HL-60 (cell line): Measurements from ENCODE around the gene LRRC8D.
A peak's percentile ranks its signal among the peaks of the same experiment; 100 is the strongest.

Source experiments
- DNase-seq, 2 experiments: peaks; one replicate each; pipeline ENCODE4 v3.0.0-alpha.2; 2010 to 2020; ENCODE audit warnings: low read depth in 1 of 2, low spot score in 1 of 2
- H3K27ac ChIP-seq: fragments of 250-450 bp; sonication (Bioruptor Pico); replicated peaks from 2 replicates; pipeline ENCODE4 v1.5.1; 2020; ENCODE audit warnings: mild to moderate bottlenecking, moderate library complexity
- H3K27me3 ChIP-seq: fragments of 250-450 bp; sonication (Bioruptor Pico); 2 replicates; pipeline ENCODE4 v1.5.1; 2021; ENCODE audit warnings: mild to moderate bottlenecking, moderate library complexity; ENCODE audit not compliant: insufficient read depth, poor library complexity, severe bottlenecking
- H3K4me3 ChIP-seq: replicated peaks from 2 replicates; pipeline ENCODE4 v1.5.1; 2011; ENCODE audit warnings: mild to moderate bottlenecking, control low read depth, low read length; ENCODE audit not compliant: insufficient read depth
- GABPA ChIP-seq: IDR thresholded peaks from 2 replicates; pipeline ENCODE4 v1.6.1; 2012; ENCODE audit warnings: low read depth
- POLR2AphosphoS5 ChIP-seq: IDR thresholded peaks from 2 replicates; pipeline ENCODE4 v1.6.1; 2012; ENCODE audit warnings: low read depth
- SPI1 ChIP-seq: IDR thresholded peaks from 2 replicates; pipeline ENCODE4 v1.6.1; 2012; ENCODE audit warnings: low read depth, mild to moderate bottlenecking, borderline replicate concordance
- TF ChIP-seq, protein P1 (sequence below): IDR thresholded peaks from one replicate; pipeline ENCODE4 v1.5.1; 2011; ENCODE audit warnings: low read length, control low read depth, inconsistent platforms; ENCODE audit not compliant: insufficient read depth
- TF ChIP-seq, protein P2 (sequence below): IDR thresholded peaks from 2 replicates; pipeline ENCODE4 v1.6.1; 2012; ENCODE audit warnings: low read depth; ENCODE audit not compliant: insufficient replicate concordance

LRRC8D gene

DNA sequence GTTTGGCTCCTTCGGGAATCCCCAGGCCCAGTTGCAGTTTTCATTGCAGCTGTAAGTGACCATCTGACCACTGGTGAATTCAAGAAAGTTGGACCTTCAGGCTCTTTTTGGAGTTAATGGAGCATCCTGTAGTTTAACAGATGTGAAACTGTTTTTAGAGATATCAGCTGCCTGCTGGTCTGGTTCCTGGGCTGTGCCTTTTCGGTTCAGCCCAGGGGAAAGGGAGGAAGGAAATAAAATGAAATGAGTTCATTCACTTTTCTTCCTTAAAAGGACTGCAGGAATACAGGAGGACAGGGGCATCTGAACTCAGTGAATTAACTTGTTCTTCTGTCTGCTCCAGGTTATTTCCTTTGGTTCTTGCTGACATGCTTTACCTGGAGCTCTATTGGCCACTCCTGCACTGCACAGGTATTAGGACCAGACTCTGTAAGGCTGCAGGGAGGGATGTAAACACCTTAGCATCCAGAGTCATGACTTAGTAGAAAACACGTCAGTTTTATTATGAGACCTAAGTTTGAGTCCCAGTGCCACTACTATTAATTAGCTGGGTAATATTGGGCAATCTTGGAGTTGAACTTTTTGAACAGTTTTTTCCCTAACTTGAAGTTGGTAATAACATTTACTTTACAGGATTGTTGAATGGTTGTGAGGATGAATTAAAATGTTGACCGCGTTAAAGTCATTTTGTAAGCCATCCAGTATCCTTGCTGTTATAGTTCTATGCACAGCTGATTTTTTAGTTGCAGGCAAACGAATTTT is 83.6 kb downstream of the LRRC8D start:
- H3K27ac ChIP-seq: no peak overlapping the region; the same call in 1 of the 2 replicates
- no peak overlapping the region for H3K4me3 ChIP-seq
- TF ChIP-seq, protein P1, sequence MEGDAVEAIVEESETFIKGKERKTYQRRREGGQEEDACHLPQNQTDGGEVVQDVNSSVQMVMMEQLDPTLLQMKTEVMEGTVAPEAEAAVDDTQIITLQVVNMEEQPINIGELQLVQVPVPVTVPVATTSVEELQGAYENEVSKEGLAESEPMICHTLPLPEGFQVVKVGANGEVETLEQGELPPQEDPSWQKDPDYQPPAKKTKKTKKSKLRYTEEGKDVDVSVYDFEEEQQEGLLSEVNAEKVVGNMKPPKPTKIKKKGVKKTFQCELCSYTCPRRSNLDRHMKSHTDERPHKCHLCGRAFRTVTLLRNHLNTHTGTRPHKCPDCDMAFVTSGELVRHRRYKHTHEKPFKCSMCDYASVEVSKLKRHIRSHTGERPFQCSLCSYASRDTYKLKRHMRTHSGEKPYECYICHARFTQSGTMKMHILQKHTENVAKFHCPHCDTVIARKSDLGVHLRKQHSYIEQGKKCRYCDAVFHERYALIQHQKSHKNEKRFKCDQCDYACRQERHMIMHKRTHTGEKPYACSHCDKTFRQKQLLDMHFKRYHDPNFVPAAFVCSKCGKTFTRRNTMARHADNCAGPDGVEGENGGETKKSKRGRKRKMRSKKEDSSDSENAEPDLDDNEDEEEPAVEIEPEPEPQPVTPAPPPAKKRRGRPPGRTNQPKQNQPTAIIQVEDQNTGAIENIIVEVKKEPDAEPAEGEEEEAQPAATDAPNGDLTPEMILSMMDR: no peak
- TF ChIP-seq GABPA: no peak
- no peak for TF ChIP-seq POLR2AphosphoS5
- no peak for TF ChIP-seq SPI1
- TF ChIP-seq, protein P2, sequence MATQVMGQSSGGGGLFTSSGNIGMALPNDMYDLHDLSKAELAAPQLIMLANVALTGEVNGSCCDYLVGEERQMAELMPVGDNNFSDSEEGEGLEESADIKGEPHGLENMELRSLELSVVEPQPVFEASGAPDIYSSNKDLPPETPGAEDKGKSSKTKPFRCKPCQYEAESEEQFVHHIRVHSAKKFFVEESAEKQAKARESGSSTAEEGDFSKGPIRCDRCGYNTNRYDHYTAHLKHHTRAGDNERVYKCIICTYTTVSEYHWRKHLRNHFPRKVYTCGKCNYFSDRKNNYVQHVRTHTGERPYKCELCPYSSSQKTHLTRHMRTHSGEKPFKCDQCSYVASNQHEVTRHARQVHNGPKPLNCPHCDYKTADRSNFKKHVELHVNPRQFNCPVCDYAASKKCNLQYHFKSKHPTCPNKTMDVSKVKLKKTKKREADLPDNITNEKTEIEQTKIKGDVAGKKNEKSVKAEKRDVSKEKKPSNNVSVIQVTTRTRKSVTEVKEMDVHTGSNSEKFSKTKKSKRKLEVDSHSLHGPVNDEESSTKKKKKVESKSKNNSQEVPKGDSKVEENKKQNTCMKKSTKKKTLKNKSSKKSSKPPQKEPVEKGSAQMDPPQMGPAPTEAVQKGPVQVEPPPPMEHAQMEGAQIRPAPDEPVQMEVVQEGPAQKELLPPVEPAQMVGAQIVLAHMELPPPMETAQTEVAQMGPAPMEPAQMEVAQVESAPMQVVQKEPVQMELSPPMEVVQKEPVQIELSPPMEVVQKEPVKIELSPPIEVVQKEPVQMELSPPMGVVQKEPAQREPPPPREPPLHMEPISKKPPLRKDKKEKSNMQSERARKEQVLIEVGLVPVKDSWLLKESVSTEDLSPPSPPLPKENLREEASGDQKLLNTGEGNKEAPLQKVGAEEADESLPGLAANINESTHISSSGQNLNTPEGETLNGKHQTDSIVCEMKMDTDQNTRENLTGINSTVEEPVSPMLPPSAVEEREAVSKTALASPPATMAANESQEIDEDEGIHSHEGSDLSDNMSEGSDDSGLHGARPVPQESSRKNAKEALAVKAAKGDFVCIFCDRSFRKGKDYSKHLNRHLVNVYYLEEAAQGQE: no peak
- DNase-seq: no peak
- H3K27me3 ChIP-seq: no peaks in the 10 kb centered on the region

DNA sequence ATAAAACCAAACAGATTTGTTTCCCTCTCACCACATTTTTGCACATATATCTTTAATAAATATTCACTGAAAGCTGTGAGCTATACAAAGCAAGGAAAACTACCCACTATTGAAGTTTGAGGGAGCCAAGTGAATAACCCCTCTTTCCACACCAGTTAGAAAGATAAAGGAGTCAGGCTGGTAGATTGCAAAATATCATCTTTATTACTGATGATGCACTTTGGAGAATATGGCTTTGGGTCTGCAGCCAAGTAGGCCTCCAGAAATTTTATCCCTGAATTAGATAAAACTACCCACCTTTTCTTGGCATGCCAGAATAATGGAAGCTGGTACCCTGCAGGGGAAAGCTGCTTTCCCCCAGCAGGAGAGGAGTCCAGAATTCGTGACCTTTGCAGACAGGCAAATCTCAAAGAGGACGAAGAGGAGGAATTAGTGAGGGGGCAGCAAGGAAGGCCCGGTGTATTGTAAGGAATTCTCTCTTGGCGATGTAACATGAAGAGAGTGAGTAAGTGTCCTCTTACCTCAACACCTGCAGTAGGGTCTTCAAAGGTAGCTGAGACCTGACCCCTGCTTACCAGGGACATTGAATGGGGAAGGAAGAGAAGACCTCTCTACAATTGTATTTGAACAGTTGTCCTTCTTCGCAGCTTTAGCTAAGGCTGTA is 84.7 kb downstream of the LRRC8D start:
- Histone ChIP-seq H3K4me3 (no peak overlapping the region), H3K27me3 (no peaks in the 10 kb centered on the region), H3K27ac (no peak overlapping the region)
- DNase-seq: no peak
- no peak for TF ChIP-seq POLR2AphosphoS5
- TF ChIP-seq SPI1: no peak
- TF ChIP-seq, protein P2: no peak
- TF ChIP-seq, protein P1: no peak
- TF ChIP-seq GABPA: no peak

DNA sequence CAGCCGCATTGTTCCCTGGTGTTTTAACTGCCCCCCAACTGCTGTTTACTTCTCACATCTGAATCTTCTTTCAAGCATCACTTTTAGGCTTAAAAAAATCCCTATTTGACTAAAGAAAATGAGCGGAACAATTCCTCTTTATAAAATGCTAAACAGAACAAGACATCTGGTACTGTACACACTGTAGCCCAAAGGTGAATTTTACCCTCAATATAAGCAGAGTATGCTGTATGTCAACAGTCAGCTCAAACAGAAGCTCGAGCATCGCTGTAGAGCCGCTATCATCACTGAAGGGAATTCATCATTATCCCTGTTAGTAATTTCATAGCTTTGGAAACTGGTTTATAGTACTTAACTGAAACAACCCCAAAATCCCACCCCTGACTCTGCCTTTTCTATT is 85.3 kb downstream of the LRRC8D start:
- DNase-seq: no peak
- TF ChIP-seq SPI1: no peak
- peak overlapping the region; percentile 19 for H3K27ac ChIP-seq

DNA sequence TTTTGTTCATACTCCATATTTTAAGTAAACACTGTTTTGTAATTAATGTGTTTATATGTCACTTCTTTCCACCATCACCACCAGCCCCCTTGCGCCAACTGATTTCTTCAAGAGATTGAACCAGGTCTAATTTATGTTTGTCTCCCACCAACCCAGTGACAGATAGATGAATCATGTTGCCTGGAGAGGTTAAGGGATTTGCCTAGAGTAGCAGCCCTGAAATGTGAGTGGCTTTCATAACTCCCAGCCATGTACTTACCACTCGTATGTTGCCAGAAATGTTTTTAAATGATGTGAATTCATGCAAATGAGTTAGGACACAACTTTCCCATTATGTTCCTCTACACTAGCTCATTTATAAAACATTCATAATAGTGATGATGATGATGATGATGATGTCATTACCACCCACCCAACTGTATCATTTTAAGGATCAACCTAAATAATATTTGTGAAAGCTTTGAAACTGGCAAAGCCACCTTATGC is 86.9 kb downstream of the LRRC8D start:
- Histone ChIP-seq H3K27me3 (no peaks in the 10 kb centered on the region), H3K27ac (no peak overlapping the region), H3K4me3 (no peak overlapping the region)
- no peak for DNase-seq
- TF ChIP-seq, protein P1: no peak
- TF ChIP-seq, protein P2: no peak
- TF ChIP-seq SPI1: no peak
- TF ChIP-seq POLR2AphosphoS5: no peak
- TF ChIP-seq GABPA: no peak

More for the DNA sequence above, 85.3 kb downstream of the LRRC8D start:
- no peak overlapping the region for H3K4me3 ChIP-seq
- no peaks in the 10 kb centered on the region for H3K27me3 ChIP-seq
